Erythroblast (primary cell): ENCODE measurements around the gene MAP3K19.

Experiments
- GATA1 ChIP-seq: IDR thresholded peaks from 2 replicates; pipeline ENCODE4 v1.6.1; 2011; ENCODE audit warnings: low read depth, mild to moderate bottlenecking, control low read depth, low read length, moderate library complexity
- POLR2A ChIP-seq: IDR thresholded peaks from 2 replicates; pipeline ENCODE4 v1.6.1; 2011; ENCODE audit warnings: mild to moderate bottlenecking, low read length

- TF ChIP-seq POLR2A (no peak), GATA1 (no peak)
Measured at GRCh38 chr2:134932864-134933526, 114.3 kb downstream of the MAP3K19 start.
